HL-60 (cell line): ENCODE measurements around the gene MDN1.

Source experiments
- DNase-seq, 2 experiments: peaks; one replicate each; pipeline ENCODE4 v3.0.0-alpha.2; 2010 to 2020; ENCODE audit warnings: low read depth in 1 of 2, low spot score in 1 of 2
- H3K27ac ChIP-seq: fragments of 250-450 bp; sonication (Bioruptor Pico); replicated peaks from 2 replicates; pipeline ENCODE4 v1.5.1; 2020; ENCODE audit warnings: mild to moderate bottlenecking, moderate library complexity
- H3K27me3 ChIP-seq: fragments of 250-450 bp; sonication (Bioruptor Pico); 2 replicates; pipeline ENCODE4 v1.5.1; 2021; ENCODE audit warnings: mild to moderate bottlenecking, moderate library complexity; ENCODE audit not compliant: insufficient read depth, poor library complexity, severe bottlenecking
- H3K4me3 ChIP-seq: replicated peaks from 2 replicates; pipeline ENCODE4 v1.5.1; 2011; ENCODE audit warnings: mild to moderate bottlenecking, control low read depth, low read length; ENCODE audit not compliant: insufficient read depth
- CTCF ChIP-seq: IDR thresholded peaks from one replicate; pipeline ENCODE4 v1.5.1; 2011; ENCODE audit warnings: low read length, control low read depth, inconsistent platforms; ENCODE audit not compliant: insufficient read depth
- GABPA ChIP-seq: IDR thresholded peaks from 2 replicates; pipeline ENCODE4 v1.6.1; 2012; ENCODE audit warnings: low read depth
- POLR2AphosphoS5 ChIP-seq: IDR thresholded peaks from 2 replicates; pipeline ENCODE4 v1.6.1; 2012; ENCODE audit warnings: low read depth
- REST ChIP-seq: IDR thresholded peaks from 2 replicates; pipeline ENCODE4 v1.6.1; 2012; ENCODE audit warnings: low read depth; ENCODE audit not compliant: insufficient replicate concordance
- SPI1 ChIP-seq: IDR thresholded peaks from 2 replicates; pipeline ENCODE4 v1.6.1; 2012; ENCODE audit warnings: low read depth, mild to moderate bottlenecking, borderline replicate concordance

Gene MDN1

GRCh38 chr6:89729818-89730217, 89.8 kb downstream of the MDN1 start:
- no peak overlapping the region for H3K4me3 ChIP-seq
- H3K27ac ChIP-seq: no peak overlapping the region
- no peaks in the 10 kb centered on the region for H3K27me3 ChIP-seq
- no peak for DNase-seq
- no peak for TF ChIP-seq CTCF
- TF ChIP-seq REST: no peak
- no peak for TF ChIP-seq POLR2AphosphoS5
- no peak for TF ChIP-seq GABPA
- no peak for TF ChIP-seq SPI1

GRCh38 chr6:89727501-89727900, 92.1 kb downstream of the MDN1 start:
- Histone ChIP-seq H3K27ac (no peak overlapping the region), H3K27me3 (no peaks in the 10 kb centered on the region), H3K4me3 (no peak overlapping the region)
- no peak for TF ChIP-seq SPI1
- no peak for TF ChIP-seq POLR2AphosphoS5
- no peak for TF ChIP-seq GABPA
- no peak for DNase-seq

- Histone ChIP-seq H3K27me3 (no peaks in the 10 kb centered on the region), H3K4me3 (no peak overlapping the region), H3K27ac (no peak overlapping the region)
- DNase-seq: no peak
- TF ChIP-seq POLR2AphosphoS5 (no peak), SPI1 (no peak), CTCF (no peak), GABPA (no peak), REST (no peak)
These were observed 94.6 kb downstream of the MDN1 start for GRCh38 chr6:89724981-89725380.

- no peak overlapping the region for H3K4me3 ChIP-seq
- DNase-seq: no peak
- no peaks in the 10 kb centered on the region for H3K27me3 ChIP-seq
- H3K27ac ChIP-seq: no peak overlapping the region
- no peak for TF ChIP-seq CTCF
- no peak for TF ChIP-seq POLR2AphosphoS5
- no peak for TF ChIP-seq SPI1
- TF ChIP-seq REST: no peak
- TF ChIP-seq GABPA: no peak
These were observed 96.5 kb downstream of the MDN1 start for GRCh38 chr6:89723046-89723445.
